A673 (cell line): Measurements from ENCODE around the gene MPHOSPH6. TPM values are rescaled to one million over a fixed set of nuclear protein-coding genes. Genes with fewer than 3 reads are reported as not detected.

Experiments
- BruUV-seq: library from RNA; stranded (reverse); fragments of 400-500 nt; replicated peaks from 2 replicates; lab custom pipeline; 2021; lab: Mats Ljungman, UMichigan
- CTCF ChIA-PET: fragments of 300-600 bp; sonication (Branson Sonifier 250); formaldehyde crosslinking; loops from one replicate; lab custom pipeline; 2022; ENCODE audit warnings: antibody characterized with exemption; lab: Charles Lee
- POLR2A ChIA-PET: fragments of 300-600 bp; sonication (Branson Sonifier 250); formaldehyde crosslinking; loops from one replicate; lab custom pipeline; 2022; ENCODE audit warnings: antibody characterized with exemption; ENCODE audit not compliant: low non-redundant PET; lab: Charles Lee
- DNase-seq: peaks from one replicate; pipeline ENCODE4 v3.0.0-alpha.2; 2015; ENCODE audit warnings: low spot score
- H3K27ac ChIP-seq: fragments of 200-600 bp; sonication (generic); 2 replicates; pipeline ENCODE4 v1.5.1; 2016; ENCODE audit warnings: mixed run types, low read depth, mild to moderate bottlenecking, mixed read lengths, antibody characterized with exemption, low read length; ENCODE audit not compliant: poor library complexity, severe bottlenecking
- H3K27me3 ChIP-seq: fragments of 200-600 bp; sonication (generic); replicated peaks from 2 replicates; pipeline ENCODE4 v1.6.1; 2017; ENCODE audit warnings: mixed run types, low read depth, mild to moderate bottlenecking, mixed read lengths, antibody characterized with exemption, low read length; ENCODE audit not compliant: insufficient read depth, poor library complexity
- H3K36me3 ChIP-seq: fragments of 200-600 bp; sonication (generic); 2 replicates; pipeline ENCODE4 v1.6.1; 2016; ENCODE audit warnings: mixed run types, mild to moderate bottlenecking, mixed read lengths, antibody characterized with exemption, low read length; ENCODE audit not compliant: insufficient read depth, poor library complexity, severe bottlenecking
- H3K4me1 ChIP-seq: fragments of 200-600 bp; sonication (generic); 2 replicates; pipeline ENCODE4 v1.6.1; 2017; ENCODE audit warnings: mixed run types, mild to moderate bottlenecking, mixed read lengths, antibody characterized with exemption, low read length; ENCODE audit not compliant: insufficient read depth, poor library complexity, severe bottlenecking
- H3K4me3 ChIP-seq: fragments of 200-600 bp; sonication (generic); 2 replicates; pipeline ENCODE4 v1.5.1; 2016; ENCODE audit warnings: low read depth, mixed run types, mild to moderate bottlenecking, mixed read lengths, low read length; ENCODE audit not compliant: poor library complexity, severe bottlenecking
- H3K9me3 ChIP-seq: fragments of 200-600 bp; sonication (generic); 2 replicates; pipeline ENCODE4 v1.6.1; 2016; ENCODE audit warnings: mixed run types, low read depth, mild to moderate bottlenecking, mixed read lengths, antibody characterized with exemption, low read length; ENCODE audit not compliant: poor library complexity, severe bottlenecking
- CTCF ChIP-seq: fragments of 300-800, 200-600 bp; sonication (generic); conservative IDR thresholded peaks from 2 replicates; pipeline ENCODE4 v1.5.1; 2017; ENCODE audit warnings: low read depth, mild to moderate bottlenecking, antibody characterized with exemption, low read length, moderate library complexity, mixed read lengths
- EZH2 ChIP-seq: fragments of 200-600 bp; sonication (generic); IDR thresholded peaks from 2 replicates; pipeline ENCODE4 v1.6.1; 2017; ENCODE audit warnings: borderline replicate concordance, low read depth, mild to moderate bottlenecking, mixed read lengths, antibody characterized with exemption, low read length; ENCODE audit not compliant: poor library complexity, severe bottlenecking
- intact Hi-C: fragments of 100-400 bp; cut with micrococcal nuclease; formaldehyde crosslinking; loops from one replicate; pipeline ENCODE4 v1.10.0; 2022; ENCODE audit not compliant: unreplicated experiment
- total RNA-seq: library from RNA; stranded (reverse); gene quantifications from 2 replicates; pipeline ENCODE4 v1.2.3, GENCODE V29; 2021

MPHOSPH6 gene
- total RNA-seq, 1 experiment from 2014 or later, result 74.4 TPM

GRCh38 chr16:82133798-82134197, 36.2 kb downstream of the MPHOSPH6 start:
- no peaks in the 10 kb centered on the region for H3K27me3 ChIP-seq
- no peaks in the 10 kb centered on the region for H3K4me1 ChIP-seq
- ChIA-PET CTCF (no interaction called here), POLR2A (no interaction called here)
- no peak for DNase-seq
- H3K36me3 ChIP-seq, result no peaks in the 10 kb centered on the region
- no peak overlapping the region for H3K4me3 ChIP-seq
- no peaks in the 10 kb centered on the region for H3K9me3 ChIP-seq
- intact Hi-C loops, result no loop called here
- TF ChIP-seq CTCF (no peak), EZH2 (no peak)
- H3K27ac ChIP-seq, result no peak overlapping the region
- no TSS peak for BruUV-seq

- BruUV-seq, result no TSS peak
- intact Hi-C loops, result no loop called here
- Histone ChIP-seq H3K9me3 (no peaks in the 10 kb centered on the region), H3K27ac (no peak overlapping the region), H3K4me3 (no peak overlapping the region), H3K27me3 (no peaks in the 10 kb centered on the region), H3K4me1 (no peaks in the 10 kb centered on the region), H3K36me3 (no peaks in the 10 kb centered on the region)
- POLR2A ChIA-PET, result no interaction called here
- CTCF ChIA-PET, result no interaction called here
- TF ChIP-seq EZH2 (no peak), CTCF (no peak)
- no peak for DNase-seq
These were observed 40.1 kb downstream of the MPHOSPH6 start for GRCh38 chr16:82129881-82130280.

GRCh38 chr16:82124651-82125050, 45.4 kb downstream of the MPHOSPH6 start:
- POLR2A ChIA-PET, result no interaction called here

More at GRCh38 chr16:82124651-82125050, 45.4 kb downstream of the MPHOSPH6 start:
- Histone ChIP-seq H3K9me3 (no peaks in the 10 kb centered on the region), H3K4me1 (no peaks in the 10 kb centered on the region), H3K27ac (no peak overlapping the region), H3K27me3 (no peaks in the 10 kb centered on the region), H3K36me3 (no peaks in the 10 kb centered on the region), H3K4me3 (no peak overlapping the region)
- BruUV-seq, result no TSS peak
- TF ChIP-seq CTCF, result no peak
- no peak for TF ChIP-seq EZH2
- no peak for DNase-seq
- intact Hi-C loops, result no loop called here
- CTCF ChIA-PET, result no interaction called here
